DMS 273 (cell line): ENCODE results near the gene ZACN.
"Not testable (repeated sequence)": the region's sequence is repeated elsewhere in the genome, so short reads cannot be mapped to it uniquely, and the experiment has no call there.

ENCODE experiments used
- DNase-seq: peaks from one replicate; lab custom pipeline; 2025; ENCODE audit not compliant: unreplicated experiment; lab: John Stamatoyannopoulos, UW

Gene ZACN

GRCh38 chr17:76078860-76079534, at the start of gene ZACN:
ZACN (plus strand) TSS chr17:76079182; CDS start chr17:76079265, 83 bp downstream.
- DNase-seq: peak; percentile 43

GRCh38 chr17:76032073-76032779, 46.8 kb upstream of the ZACN start:
- DNase-seq: peak; percentile 90

GRCh38 chr17:76032780-76033108, 46.2 kb upstream of the ZACN start:
- no peak for DNase-seq

DNA sequence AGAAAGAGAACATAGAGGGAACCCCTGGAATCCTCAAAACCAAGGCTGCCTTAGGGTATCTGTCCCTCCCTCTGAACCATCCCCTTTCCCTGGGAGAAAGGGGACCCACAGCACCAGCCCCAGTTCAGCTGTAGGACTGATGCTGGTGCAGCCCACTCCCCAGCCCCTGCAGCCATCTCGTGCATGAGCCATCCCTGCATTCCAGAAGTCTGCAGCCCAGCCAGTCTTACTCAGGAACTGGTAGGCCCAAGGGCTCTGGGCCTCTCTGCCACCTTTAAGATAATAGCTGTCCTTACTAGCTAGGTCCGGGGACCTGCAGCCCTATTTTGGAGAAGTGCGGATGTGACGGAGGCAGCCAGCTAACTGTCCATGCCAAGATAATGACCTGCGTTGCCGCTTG, 45.8 kb upstream of the ZACN start:
- DNase-seq: no peak

DNA sequence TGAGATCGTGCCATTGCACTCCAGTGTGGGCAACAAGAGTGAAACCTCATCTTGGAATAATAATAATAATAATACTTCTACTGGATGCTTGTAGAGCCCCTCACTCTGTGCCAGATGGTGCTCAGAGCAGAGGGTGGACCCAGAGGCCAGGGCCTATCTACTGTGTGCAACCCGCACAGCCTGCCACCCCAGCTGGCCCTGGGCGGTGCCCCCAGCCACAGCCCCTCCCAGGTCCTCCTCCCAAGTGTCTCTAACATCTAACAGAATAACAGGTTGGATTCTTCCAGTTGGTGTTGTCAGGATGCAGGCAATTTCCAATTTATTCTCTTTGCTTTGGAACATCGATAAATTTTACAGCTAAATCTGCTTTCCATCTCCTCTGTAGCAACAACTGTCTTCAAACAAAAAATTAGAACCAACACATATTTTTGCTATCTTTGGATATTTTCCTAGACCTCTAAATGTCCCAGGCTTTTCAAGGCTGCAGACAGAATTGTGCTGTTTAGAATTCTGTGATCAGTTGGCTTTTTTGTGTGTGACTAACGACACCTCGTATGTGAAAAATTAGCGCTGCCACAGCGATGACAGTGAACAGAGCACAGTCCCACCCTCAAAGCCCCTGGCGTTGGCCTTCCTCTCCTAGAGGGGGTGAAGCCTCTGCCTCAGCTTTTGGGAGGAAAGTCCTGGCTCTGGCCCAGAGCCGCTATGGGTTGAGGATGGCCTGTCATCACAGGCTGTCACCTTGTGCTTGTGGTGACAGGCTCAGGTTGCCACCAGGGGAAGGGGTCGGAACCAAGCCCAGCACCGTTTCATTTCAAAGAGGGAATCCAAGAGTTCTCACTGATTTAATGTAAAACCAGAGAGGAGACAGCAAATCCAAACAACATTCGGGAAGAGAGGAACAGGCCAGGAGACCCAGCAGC, 44.3 kb upstream of the ZACN start:
- DNase-seq: peak; percentile 78

GRCh38 chr17:76036497-76037261, 42.3 kb upstream of the ZACN start:
- no peak for DNase-seq

DNA sequence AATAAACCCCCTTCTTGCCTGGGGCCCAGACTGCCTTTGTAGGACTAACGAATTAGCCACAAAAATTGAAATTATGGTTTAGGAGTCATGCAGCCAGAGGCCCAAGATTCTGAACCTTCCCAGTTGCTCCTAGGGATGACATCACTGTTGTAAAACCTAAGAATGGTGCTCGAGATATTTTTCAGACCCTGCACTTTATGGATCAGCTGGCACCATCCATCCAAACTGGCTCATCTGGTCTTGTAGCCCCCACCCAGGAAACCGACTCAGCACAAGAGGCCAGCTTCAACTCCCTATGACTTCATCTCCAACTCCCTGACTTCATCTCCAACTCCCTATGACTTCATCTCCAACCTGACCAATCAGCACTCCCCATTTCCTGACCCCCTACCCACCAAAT, 40.9 kb upstream of the ZACN start:
- DNase-seq: no peak

- no peak for DNase-seq
Observed at GRCh38 chr17:76039121-76039520, 39.9 kb upstream of the ZACN start.

DNA sequence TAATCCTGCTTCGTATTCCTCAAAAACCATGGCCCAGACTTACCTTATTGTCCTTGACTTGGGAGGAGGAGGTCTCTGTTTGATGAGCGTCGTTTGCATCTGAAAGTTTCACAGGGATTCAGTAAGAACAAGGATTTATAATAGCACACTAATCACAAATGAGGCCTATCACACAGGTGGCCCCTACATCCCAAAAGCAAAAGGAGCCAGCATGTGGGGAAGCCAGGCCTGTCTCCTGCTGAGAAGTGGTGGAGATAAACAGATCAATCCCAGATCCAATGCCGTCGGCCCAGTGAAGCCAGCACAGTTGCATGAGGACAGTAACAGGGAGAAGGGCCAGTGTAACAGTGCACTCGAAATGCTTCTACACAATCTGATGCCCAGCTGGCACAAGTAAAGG, 38.6 kb upstream of the ZACN start:
- DNase-seq: no peak

DNA sequence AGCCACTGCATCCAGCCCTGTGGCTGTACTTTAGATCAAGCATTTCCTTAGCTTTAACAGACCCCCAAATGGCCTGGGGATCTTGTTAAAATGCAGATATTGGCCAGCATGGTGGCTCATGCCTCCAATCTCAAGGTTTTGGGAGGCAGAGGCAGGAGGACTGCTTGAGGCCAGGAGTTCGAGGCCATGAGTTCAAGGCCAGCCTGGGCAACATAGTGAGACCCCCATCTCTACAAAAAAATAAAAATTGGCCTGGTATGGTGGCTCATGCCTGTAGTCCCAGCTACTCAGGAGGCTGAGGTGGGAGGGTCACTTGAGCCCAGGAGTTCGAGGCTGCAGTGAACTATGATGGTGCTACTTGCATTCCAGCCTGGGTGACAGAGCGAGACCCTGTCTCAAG, 36.1 kb upstream of the ZACN start:
- DNase-seq: not testable (repeated sequence)

GRCh38 chr17:76044475-76045007, 34.4 kb upstream of the ZACN start:
- not testable (repeated sequence) for DNase-seq

GRCh38 chr17:76046064-76046463, 32.9 kb upstream of the ZACN start:
- DNase-seq: no peak

DNA sequence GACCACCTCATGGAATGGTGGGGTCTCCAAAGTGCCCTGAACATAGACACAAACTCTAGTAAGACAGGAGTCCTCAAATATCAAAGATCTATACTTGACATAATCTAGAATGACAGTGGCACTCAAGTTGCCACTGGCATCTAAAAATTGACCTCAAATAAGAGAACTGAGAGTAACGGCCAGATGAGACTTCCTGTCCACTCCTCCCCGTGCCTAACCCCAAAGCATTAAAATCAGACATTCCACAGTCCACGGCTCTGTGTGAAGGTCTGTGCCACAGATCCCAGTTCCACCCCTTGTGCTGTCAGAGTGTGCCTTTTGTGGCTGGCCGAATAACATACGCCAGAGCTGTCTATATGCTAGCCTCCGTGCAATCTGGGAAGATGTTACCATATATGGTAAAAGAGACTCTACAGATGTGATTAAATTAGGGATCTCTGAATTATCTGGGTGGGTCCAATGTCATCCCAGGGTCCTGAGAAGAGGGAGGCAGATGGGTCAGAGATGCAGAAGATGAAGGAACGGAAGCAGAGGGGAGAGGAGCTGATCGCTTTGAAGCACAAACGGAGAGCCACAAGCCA, 30.9 kb upstream of the ZACN start:
- no peak for DNase-seq

DNA sequence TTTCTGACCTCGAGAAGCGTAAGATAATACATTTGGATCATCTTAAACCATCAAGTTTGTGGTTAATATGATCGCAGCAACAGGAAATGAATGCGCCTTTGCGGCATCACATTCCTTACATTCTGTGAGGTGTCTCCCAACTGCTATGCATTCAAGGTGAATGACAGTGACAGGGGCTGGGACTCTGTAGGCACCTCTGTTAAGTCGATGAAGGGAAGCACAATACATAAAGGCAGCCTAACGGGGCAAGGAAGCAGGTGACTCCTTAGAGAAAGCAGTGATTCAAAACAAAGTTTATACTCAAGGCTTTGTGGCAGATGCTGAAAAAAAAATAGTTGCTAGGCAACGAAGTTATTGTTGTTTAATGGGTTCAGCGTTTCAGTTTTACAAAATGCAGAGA, 30.3 kb upstream of the ZACN start:
- DNase-seq: no peak

DNA sequence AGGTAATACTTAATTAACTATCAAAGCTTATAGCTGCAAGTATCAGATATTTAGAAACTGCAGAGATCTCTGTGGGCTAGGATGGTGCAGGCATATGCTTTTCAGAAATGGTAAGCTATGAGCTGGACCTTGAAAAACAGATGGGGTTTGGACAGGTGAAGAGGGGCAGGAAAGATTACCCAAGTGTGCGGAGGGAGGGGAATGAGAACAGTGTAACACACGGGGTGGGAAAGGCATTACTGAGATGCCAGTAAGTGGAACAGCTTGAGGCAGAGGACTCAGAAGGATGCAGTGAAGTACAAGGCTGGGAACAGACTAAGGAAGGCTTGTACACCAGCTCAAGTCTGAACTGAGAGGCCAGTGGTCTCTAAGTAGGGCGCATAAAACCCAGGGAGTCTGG, 29.7 kb upstream of the ZACN start:
- DNase-seq: no peak

- DNase-seq: no peak
Observed at GRCh38 chr17:76049836-76050537, 29.0 kb upstream of the ZACN start.

- no peak for DNase-seq
Observed at GRCh38 chr17:76050538-76051467, 28.2 kb upstream of the ZACN start.

GRCh38 chr17:76051561-76051960, 27.4 kb upstream of the ZACN start:
- no peak for DNase-seq
